MCF 10A (cell line): Measurements from ENCODE around the gene CNTNAP2. TPM values are rescaled to one million over a fixed set of nuclear protein-coding genes. Genes with fewer than 3 reads are reported as not detected.
"Not testable (repeated sequence)": the region's sequence is repeated elsewhere in the genome, so short reads cannot be mapped to it uniquely, and the experiment has no call there.

Source experiments
- BruUV-seq: library from RNA; stranded (reverse); fragments of 400-500 nt; replicated peaks from 2 replicates; lab custom pipeline; 2021; lab: Mats Ljungman, UMichigan
- CTCF ChIA-PET: fragments of 300-600 bp; sonication (Branson Sonifier 250); formaldehyde crosslinking; extraction: SDS; loops from one replicate; lab custom pipeline; 2021; ENCODE audit warnings: antibody characterized with exemption, inconsistent platforms; lab: Yijun Ruan, JAX
- POLR2A ChIA-PET: fragments of 300-600, 350-650 bp; sonication (Branson Sonifier 250); formaldehyde crosslinking; extraction: SDS; loops from one replicate; lab custom pipeline; 2020; ENCODE audit warnings: antibody characterized with exemption, inconsistent platforms; lab: Yijun Ruan, JAX
- DNase-seq: peaks from one replicate; pipeline ENCODE4 v3.0.0-alpha.2; 2018; ENCODE audit not compliant: unreplicated experiment
- H3K27ac Mint-ChIP-seq: one replicate; pipeline ENCODE4 v1.8.0; 2022; ENCODE audit warnings: mild to moderate bottlenecking, low read depth, mixed read lengths; ENCODE audit not compliant: unreplicated experiment
- H3K27me3 Mint-ChIP-seq: one replicate; pipeline ENCODE4 v1.8.0; 2022; ENCODE audit warnings: mixed read lengths; ENCODE audit not compliant: insufficient read depth, unreplicated experiment
- H3K36me3 Mint-ChIP-seq: one replicate; pipeline ENCODE4 v1.8.0; 2022; ENCODE audit warnings: mild to moderate bottlenecking, moderate library complexity, mixed read lengths; ENCODE audit not compliant: insufficient read depth, unreplicated experiment
- H3K4me1 Mint-ChIP-seq: one replicate; pipeline ENCODE4 v1.8.0; 2022; ENCODE audit warnings: mixed read lengths; ENCODE audit not compliant: insufficient read depth, unreplicated experiment
- H3K4me3 Mint-ChIP-seq: one replicate; pipeline ENCODE4 v1.8.0; 2022; ENCODE audit warnings: mild to moderate bottlenecking, moderate library complexity, mixed read lengths; ENCODE audit not compliant: unreplicated experiment
- H3K9me3 Mint-ChIP-seq: one replicate; pipeline ENCODE4 v1.8.0; 2022; ENCODE audit warnings: mixed read lengths; ENCODE audit not compliant: unreplicated experiment
- CTCF ChIP-seq: fragments of 200-600 bp; IDR thresholded peaks from one replicate; pipeline ENCODE4 v1.8.0; 2022; ENCODE audit warnings: antibody characterized with exemption, mild to moderate bottlenecking; ENCODE audit not compliant: unreplicated experiment
- intact Hi-C: fragments of 100-400 bp; cut with micrococcal nuclease; formaldehyde crosslinking; loops from 2 replicates; pipeline ENCODE4 v1.14.1; 2022
- total RNA-seq: library from RNA; stranded (reverse); gene quantifications from 2 replicates; pipeline ENCODE4 v1.2.3, GENCODE V29; 2022

CNTNAP2 gene
- total RNA-seq, 1 experiment from 2014 or later, result 1.1 TPM

GRCh38 chr7:148456351-148456750 is 2339.8 kb downstream of the CNTNAP2 start:
- BruUV-seq, result no TSS peak
- H3K36me3 Mint-ChIP-seq, result no peaks in the 10 kb centered on the region
- no peaks in the 10 kb centered on the region for H3K9me3 Mint-ChIP-seq
- POLR2A ChIA-PET, result no interaction called here
- H3K27ac Mint-ChIP-seq, result no peak overlapping the region
- no peak overlapping the region for H3K4me3 Mint-ChIP-seq
- CTCF ChIA-PET, result interaction anchor here (0.7 to 1.1 kb wide), 3 partner anchors 169 to 191 kb away, joined by 3 to 4 read pairs (median 4); no protein-coding TSS in a partner anchor
- no peak for DNase-seq
- no peaks in the 10 kb centered on the region for H3K4me1 Mint-ChIP-seq
- intact Hi-C loops, result no loop called here
- no peaks in the 10 kb centered on the region for H3K27me3 Mint-ChIP-seq
- TF ChIP-seq CTCF, result no peak

- Mint-ChIP-seq H3K27ac (no peak overlapping the region), H3K4me1 (no peaks in the 10 kb centered on the region), H3K27me3 (no peaks in the 10 kb centered on the region), H3K36me3 (no peaks in the 10 kb centered on the region), H3K4me3 (no peak overlapping the region), H3K9me3 (peaks cover 8% of the 10 kb centered on the region)
- intact Hi-C loops, result no loop called here
- ChIA-PET CTCF (interaction anchor here (0.6 to 2.2 kb wide), 16 partner anchors 10 to 200 kb away, joined by 3 to 22 read pairs (median 4); no protein-coding TSS in a partner anchor), POLR2A (interaction anchor here (2.6 kb wide), 1 partner anchor 154 kb away, joined by 10 read pairs; no protein-coding TSS in a partner anchor)
- no peak for DNase-seq
- TF ChIP-seq CTCF, result no peak
- BruUV-seq, result no TSS peak
Measured at GRCh38 chr7:148457310-148457921, 2340.8 kb downstream of the CNTNAP2 start.

GRCh38 chr7:148458263-148458662 is 2341.7 kb downstream of the CNTNAP2 start:
- CTCF ChIA-PET, result interaction anchor here (0.6 to 2.2 kb wide), 22 partner anchors 9 to 512 kb away, joined by 3 to 22 read pairs (median 4); no protein-coding TSS in a partner anchor
- Mint-ChIP-seq H3K27me3 (no peaks in the 10 kb centered on the region), H3K4me1 (no peaks in the 10 kb centered on the region), H3K4me3 (no peak overlapping the region), H3K36me3 (no peaks in the 10 kb centered on the region), H3K27ac (no peak overlapping the region), H3K9me3 (peaks cover 13% of the 10 kb centered on the region)
- intact Hi-C loops, result loop anchor here (1.0 kb wide), 1 partner anchor 172 kb away; no protein-coding TSS in a partner anchor
- POLR2A ChIA-PET, result interaction anchor here (1.3 to 2.6 kb wide), 2 partner anchors 25 to 154 kb away, joined by 4 to 10 read pairs; no protein-coding TSS in a partner anchor
- no peak for DNase-seq
- BruUV-seq, result no TSS peak
- TF ChIP-seq CTCF, result no peak

GRCh38 chr7:148461392-148462179 is 2345.0 kb downstream of the CNTNAP2 start:
- POLR2A ChIA-PET, result no interaction called here
- no peaks in the 10 kb centered on the region for H3K27me3 Mint-ChIP-seq
- BruUV-seq, result no TSS peak
- peaks cover 5% of the 10 kb centered on the region for H3K36me3 Mint-ChIP-seq
- peaks cover 15% of the 10 kb centered on the region for H3K9me3 Mint-ChIP-seq
- no peak for TF ChIP-seq CTCF
- H3K4me1 Mint-ChIP-seq, result no peaks in the 10 kb centered on the region
- DNase-seq, result no peak
- intact Hi-C loops, result no loop called here
- H3K27ac Mint-ChIP-seq, result no peak overlapping the region
- CTCF ChIA-PET, result interaction anchor here (0.7 to 1.2 kb wide), 3 partner anchors 8 to 325 kb away, joined by 3 to 5 read pairs (median 4); no protein-coding TSS in a partner anchor
- no peak overlapping the region for H3K4me3 Mint-ChIP-seq

GRCh38 chr7:148462774-148463173 is 2346.2 kb downstream of the CNTNAP2 start:
- H3K4me3 Mint-ChIP-seq, H3K27ac Mint-ChIP-seq, BruUV-seq, CTCF ChIA-PET, POLR2A ChIA-PET, DNase-seq, H3K4me1 Mint-ChIP-seq, H3K36me3 Mint-ChIP-seq, intact Hi-C loops, H3K27me3 Mint-ChIP-seq: not testable (repeated sequence)
- peaks cover 15% of the 10 kb centered on the region for H3K9me3 Mint-ChIP-seq
